SKM-1 treated with dmso at 0.1 percent for 144 hours (cell line): ENCODE data around the gene TOP1.
"Not testable (repeated sequence)": the region's sequence is repeated elsewhere in the genome, so short reads cannot be mapped to it uniquely, and the experiment has no call there.

ENCODE experiments used
- DNase-seq: peaks from one replicate; lab custom pipeline; 2025; ENCODE audit not compliant: unreplicated experiment; lab: John Stamatoyannopoulos, UW

Gene TOP1

GRCh38 chr20:41003936-41004294, 24.7 kb upstream of the TOP1 start:
- DNase-seq, result not testable (repeated sequence)

- DNase-seq, result no peak
These were observed 23.9 kb upstream of the TOP1 start for GRCh38 chr20:41004531-41005360.

GRCh38 chr20:41005361-41005729, 23.3 kb upstream of the TOP1 start:
- no peak for DNase-seq

- DNase-seq, result no peak
These were observed 22.3 kb upstream of the TOP1 start for GRCh38 chr20:41006126-41006935.

- no peak for DNase-seq
These were observed 21.6 kb upstream of the TOP1 start for GRCh38 chr20:41006936-41007474.

GRCh38 chr20:41007481-41007880, 21.1 kb upstream of the TOP1 start:
- no peak for DNase-seq

GRCh38 chr20:41009946-41010345, 18.7 kb upstream of the TOP1 start:
- no peak for DNase-seq

- DNase-seq, result peak; percentile 55
These were observed 17.0 kb upstream of the TOP1 start for GRCh38 chr20:41011551-41012067.

- no peak for DNase-seq
These were observed 14.0 kb upstream of the TOP1 start for GRCh38 chr20:41014561-41015088.

- DNase-seq, result no peak
These were observed 11.1 kb upstream of the TOP1 start for GRCh38 chr20:41017448-41018042.

- no peak for DNase-seq
These were observed 10.5 kb upstream of the TOP1 start for GRCh38 chr20:41018153-41018552.

GRCh38 chr20:41023549-41023948, 5.1 kb upstream of the TOP1 start:
- no peak for DNase-seq

- DNase-seq, result no peak
These were observed 1.3 kb upstream of the TOP1 start for GRCh38 chr20:41027366-41027765.

- no peak for DNase-seq
These were observed 707 bp upstream of the TOP1 start for GRCh38 chr20:41027872-41028358.

- no peak for DNase-seq
These were observed 704 bp downstream of the TOP1 start for GRCh38 chr20:41029150-41029901.

GRCh38 chr20:41030061-41030460, 1.4 kb downstream of the TOP1 start:
- DNase-seq, result no peak

GRCh38 chr20:41030531-41031242, 2.1 kb downstream of the TOP1 start:
- no peak for DNase-seq

- DNase-seq, result no peak
These were observed 2.6 kb downstream of the TOP1 start for GRCh38 chr20:41031243-41031619.

GRCh38 chr20:41032271-41032670, 3.6 kb downstream of the TOP1 start:
- DNase-seq, result no peak

GRCh38 chr20:41034239-41034638, 5.6 kb downstream of the TOP1 start:
- no peak for DNase-seq
